ENCODE measurements around the gene THOC2. TPM values are rescaled to one million over a fixed set of nuclear protein-coding genes. Genes with fewer than 3 reads are reported as not detected.
"Not testable (repeated sequence)": the region's sequence is repeated elsewhere in the genome, so short reads cannot be mapped to it uniquely, and the experiment has no call there.

THOC2 gene
- total and polyA plus RNA-seq, 2 experiments from 2014 or later: 60.2 to 64.3 TPM

DNA sequence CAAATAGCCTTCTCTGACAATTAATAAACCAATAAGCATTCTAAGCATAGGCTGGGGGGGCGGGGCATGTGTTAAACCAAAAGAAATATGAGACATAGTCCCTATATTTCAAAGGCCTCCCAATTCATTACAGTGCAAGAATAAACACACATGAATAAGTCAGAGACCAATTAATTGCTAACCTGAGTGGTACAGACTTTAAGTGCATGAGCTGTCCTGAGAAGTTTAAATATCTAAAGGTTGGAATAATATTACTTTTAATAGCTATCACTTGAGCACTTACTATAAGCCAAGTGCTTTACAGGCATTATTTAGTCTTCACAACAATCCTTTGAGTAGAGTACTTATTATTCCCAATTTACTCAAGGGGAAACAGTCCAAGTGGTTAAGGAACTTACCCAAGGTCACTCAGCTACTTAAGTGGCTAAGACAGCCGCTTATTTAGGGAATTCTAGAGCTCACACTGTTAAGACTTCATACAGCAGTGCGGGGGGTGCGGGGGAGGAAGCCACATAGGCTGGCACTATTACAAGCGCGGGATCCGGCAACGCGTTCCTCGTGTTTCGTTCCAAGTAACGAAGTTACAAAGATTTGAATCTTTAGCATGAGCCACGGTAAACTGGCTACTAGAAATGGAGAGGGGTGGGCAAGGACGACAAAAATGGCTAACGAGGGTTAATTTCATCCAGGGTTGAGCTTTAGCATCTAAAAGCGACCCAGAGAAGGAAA lies 1.4 kb downstream of the THOC2 start:
- TF ChIP-seq, protein P1, sequence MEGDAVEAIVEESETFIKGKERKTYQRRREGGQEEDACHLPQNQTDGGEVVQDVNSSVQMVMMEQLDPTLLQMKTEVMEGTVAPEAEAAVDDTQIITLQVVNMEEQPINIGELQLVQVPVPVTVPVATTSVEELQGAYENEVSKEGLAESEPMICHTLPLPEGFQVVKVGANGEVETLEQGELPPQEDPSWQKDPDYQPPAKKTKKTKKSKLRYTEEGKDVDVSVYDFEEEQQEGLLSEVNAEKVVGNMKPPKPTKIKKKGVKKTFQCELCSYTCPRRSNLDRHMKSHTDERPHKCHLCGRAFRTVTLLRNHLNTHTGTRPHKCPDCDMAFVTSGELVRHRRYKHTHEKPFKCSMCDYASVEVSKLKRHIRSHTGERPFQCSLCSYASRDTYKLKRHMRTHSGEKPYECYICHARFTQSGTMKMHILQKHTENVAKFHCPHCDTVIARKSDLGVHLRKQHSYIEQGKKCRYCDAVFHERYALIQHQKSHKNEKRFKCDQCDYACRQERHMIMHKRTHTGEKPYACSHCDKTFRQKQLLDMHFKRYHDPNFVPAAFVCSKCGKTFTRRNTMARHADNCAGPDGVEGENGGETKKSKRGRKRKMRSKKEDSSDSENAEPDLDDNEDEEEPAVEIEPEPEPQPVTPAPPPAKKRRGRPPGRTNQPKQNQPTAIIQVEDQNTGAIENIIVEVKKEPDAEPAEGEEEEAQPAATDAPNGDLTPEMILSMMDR (IDR thresholded peaks at IDR 0.05; ENCODE audit: low read depth, low read length): no peak
- Histone ChIP-seq H3K9me3 (ENCODE audit: low read depth) (no peaks in the 10 kb centered on the region), H3K27me3 (no peaks in the 10 kb centered on the region), H3K36me3 (peaks cover 2% of the 10 kb centered on the region), H3K4me1 (ENCODE audit: low read depth) (no peaks in the 10 kb centered on the region), H3K4me3 (peak overlapping the region; percentile 82), H3K27ac (peak overlapping the region; percentile 85)
- peak; percentile 2 to 54 for DNase-seq (ENCODE audit: low read depth in 1 of 2, low spot score in 1 of 2)

DNA sequence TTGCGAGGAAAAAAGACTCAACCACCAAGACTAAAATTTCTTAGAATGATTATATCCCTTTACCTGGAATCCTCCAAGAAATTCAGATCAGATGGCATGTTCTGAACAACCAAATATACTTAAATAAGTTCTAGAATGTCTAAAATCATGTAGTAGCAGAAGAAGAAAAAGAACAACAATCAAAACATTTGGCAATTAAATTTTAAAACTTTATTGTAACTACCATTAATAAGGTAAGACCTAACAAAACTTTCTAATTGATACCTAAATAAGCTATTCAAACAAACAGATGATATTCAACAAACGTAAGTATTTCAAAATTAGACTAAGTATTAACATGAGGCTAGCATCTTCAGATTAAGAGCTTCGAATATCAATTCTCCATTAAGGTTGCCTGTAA lies 4.3 kb downstream of the THOC2 start:
- no peak for DNase-seq (ENCODE audit: low read depth in 1 of 2, low spot score in 1 of 2)
- TF ChIP-seq, protein P1 (IDR thresholded peaks at IDR 0.05; ENCODE audit: low read depth, low read length): no peak
- Histone ChIP-seq H3K4me1 (ENCODE audit: low read depth) (no peaks in the 10 kb centered on the region), H3K9me3 (ENCODE audit: low read depth) (no peaks in the 10 kb centered on the region), H3K36me3 (peaks cover 2% of the 10 kb centered on the region), H3K27ac (no peak overlapping the region), H3K27me3 (no peaks in the 10 kb centered on the region), H3K4me3 (peak overlapping the region; percentile 5)

DNA sequence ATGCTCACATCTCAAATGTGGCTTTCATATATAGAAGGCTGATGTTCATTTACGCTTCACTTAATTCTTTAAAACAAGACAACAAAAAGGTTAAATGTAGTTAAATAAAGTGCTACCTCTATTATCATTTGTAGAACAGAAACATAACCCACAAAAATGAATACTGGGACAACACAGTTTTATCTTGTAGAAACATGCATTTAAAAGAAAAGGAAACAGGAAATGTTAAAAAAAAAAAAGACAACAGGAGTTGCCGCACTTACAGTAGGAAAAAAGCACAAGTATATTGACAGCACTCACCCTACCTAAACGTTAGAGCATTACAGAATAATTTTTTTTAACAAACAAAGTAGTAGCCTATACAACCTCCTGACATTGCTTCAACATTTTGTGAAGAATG lies 4.8 kb downstream of the THOC2 start:
- Histone ChIP-seq H3K9me3 (ENCODE audit: low read depth) (no peaks in the 10 kb centered on the region), H3K27me3 (no peaks in the 10 kb centered on the region), H3K27ac (no peak overlapping the region), H3K36me3 (peaks cover 2% of the 10 kb centered on the region), H3K4me1 (ENCODE audit: low read depth) (no peaks in the 10 kb centered on the region), H3K4me3 (no peak overlapping the region)
- TF ChIP-seq, protein P1 (IDR thresholded peaks at IDR 0.05; ENCODE audit: low read depth, low read length): no peak
- no peak for DNase-seq (ENCODE audit: low read depth in 1 of 2, low spot score in 1 of 2)

DNA sequence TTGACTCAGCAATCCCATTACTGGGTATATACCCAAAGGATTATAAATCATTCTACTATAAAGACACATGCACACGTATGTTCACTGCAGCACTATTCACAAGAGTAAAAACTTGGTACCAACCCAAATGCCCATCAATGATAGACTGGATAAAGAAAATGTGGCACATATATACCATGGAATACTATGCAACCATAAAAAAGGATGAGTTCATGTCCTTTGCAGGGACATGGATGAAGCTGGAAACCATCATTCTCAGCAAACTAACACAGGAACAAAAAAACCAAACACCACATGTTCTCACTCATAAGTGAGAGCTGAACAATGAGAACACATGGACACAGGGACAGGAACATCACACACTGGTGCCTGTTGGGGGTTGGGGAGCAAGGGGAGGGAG lies 10.7 kb downstream of the THOC2 start:
- H3K27me3 ChIP-seq; H3K9me3 ChIP-seq (ENCODE audit: low read depth); H3K27ac ChIP-seq; H3K4me3 ChIP-seq; DNase-seq (ENCODE audit: low read depth in 1 of 2, low spot score in 1 of 2); H3K36me3 ChIP-seq; H3K4me1 ChIP-seq (ENCODE audit: low read depth): not testable (repeated sequence)

DNA sequence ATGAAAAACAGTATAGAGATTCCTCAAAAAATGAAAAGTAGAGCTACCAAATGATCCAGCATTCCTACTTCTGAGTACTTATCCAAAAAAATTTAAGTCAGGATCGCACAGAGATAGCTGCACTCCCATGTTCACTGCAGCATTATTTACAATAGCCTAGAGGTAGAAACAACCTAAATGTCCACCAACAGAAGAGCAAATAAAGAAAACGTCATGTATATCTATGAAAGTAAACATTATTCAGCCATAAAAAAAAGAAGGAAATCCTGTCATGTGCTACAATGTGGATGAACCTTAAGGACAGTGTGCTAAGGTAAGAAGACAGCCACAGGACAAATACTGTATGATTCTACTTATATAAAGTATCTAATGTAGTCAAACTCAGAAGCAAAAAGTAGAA lies 12.4 kb downstream of the THOC2 start:
- DNase-seq (ENCODE audit: low read depth in 1 of 2, low spot score in 1 of 2): no peak
- Histone ChIP-seq H3K9me3 (ENCODE audit: low read depth) (no peaks in the 10 kb centered on the region), H3K4me3 (no peak overlapping the region), H3K27me3 (no peaks in the 10 kb centered on the region), H3K36me3 (no peaks in the 10 kb centered on the region), H3K4me1 (ENCODE audit: low read depth) (no peaks in the 10 kb centered on the region), H3K27ac (no peak overlapping the region)
- TF ChIP-seq, protein P1 (IDR thresholded peaks at IDR 0.05; ENCODE audit: low read depth, low read length): no peak

DNA sequence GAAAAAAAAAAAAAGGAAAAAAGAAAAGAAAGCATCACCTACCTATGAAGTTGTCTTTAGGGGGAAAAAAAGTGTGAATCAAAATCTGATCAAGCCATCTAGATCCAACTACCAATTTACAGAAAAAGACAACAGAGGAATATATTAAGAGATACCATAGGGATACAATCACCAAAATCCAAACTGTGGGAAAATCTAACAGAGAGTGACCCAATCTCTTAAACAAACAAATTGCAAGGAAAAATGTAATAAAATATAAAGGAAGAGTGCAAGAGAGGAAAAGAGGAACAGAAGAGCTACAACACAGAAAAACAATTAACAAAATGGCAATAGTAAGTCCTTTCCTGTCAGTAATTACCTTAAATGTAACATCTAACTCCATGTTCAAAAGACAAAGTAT lies 19.0 kb downstream of the THOC2 start:
- no peak overlapping the region for H3K4me3 ChIP-seq
- no peak overlapping the region for H3K27ac ChIP-seq
- TF ChIP-seq, protein P1 (IDR thresholded peaks at IDR 0.05; ENCODE audit: low read depth, low read length): no peak
- no peaks in the 10 kb centered on the region for H3K4me1 ChIP-seq (ENCODE audit: low read depth)
- H3K36me3 ChIP-seq: no peaks in the 10 kb centered on the region
- H3K9me3 ChIP-seq (ENCODE audit: low read depth): no peaks in the 10 kb centered on the region
- DNase-seq (ENCODE audit: low read depth in 1 of 2, low spot score in 1 of 2): no peak
- H3K27me3 ChIP-seq: no peaks in the 10 kb centered on the region

Data from cardiac muscle cell (in vitro differentiated cells and primary cell).